ENCODE data around the gene CLCN3. TPM values are rescaled to one million over a fixed set of nuclear protein-coding genes. Genes with fewer than 3 reads are reported as not detected.

The CLCN3 gene
- total and polyA plus RNA-seq, 2 experiments from 2014 or later, result 10.9 to 22.9 TPM

- TF ChIP-seq POLR2AphosphoS5 (IDR thresholded peaks at IDR 0.05; ENCODE audit: low read depth) (no peak), ETS1 (IDR thresholded peaks at IDR 0.05) (no peak), ZNF114 (CRISPR knock-in tag; IDR thresholded peaks at IDR 0.05) (no peak), JUNB (IDR thresholded peaks at IDR 0.05; ENCODE audit: unreplicated experiment) (no peak), EZH2 (IDR thresholded peaks at IDR 0.05; ENCODE audit: low read depth, unreplicated experiment) (no peak), STAT1 (IDR thresholded peaks at IDR 0.05; ENCODE audit: unreplicated experiment) (no peak), EZH2phosphoT487 (IDR thresholded peaks at IDR 0.05; ENCODE audit: unreplicated experiment) (no peak)
These were observed 145.5 kb downstream of the CLCN3 start (continued) for GRCh38 chr4:169765835-169766234.

GRCh38 chr4:169766741-169767140 lies 146.4 kb downstream of the CLCN3 start:
- no peaks in the 10 kb centered on the region for H3K36me3 Mint-ChIP-seq (ENCODE audit: low read depth)
- no peak overlapping the region for H3K4me3 Mint-ChIP-seq
- Histone ChIP-seq H3K4me3 (no peak overlapping the region), H3F3A (replicated peaks; ENCODE audit: low read depth) (no peaks in the 10 kb centered on the region), H3K9me2 (ENCODE audit: insufficient read depth) (no peaks in the 10 kb centered on the region), H3K4me1 (ENCODE audit: insufficient read depth) (no peaks in the 10 kb centered on the region), H3K27ac (ENCODE audit: low read depth) (no peak overlapping the region), H2AFZ (no peak overlapping the region), H3K4me2 (no peak overlapping the region), H3K79me2 (replicated peaks; ENCODE audit: insufficient read depth) (no peaks in the 10 kb centered on the region), H3K36me3 (ENCODE audit: insufficient read depth) (no peaks in the 10 kb centered on the region), H3K27me3 (ENCODE audit: insufficient read depth) (no peaks in the 10 kb centered on the region), H4K20me1 (replicated peaks; ENCODE audit: insufficient read depth) (no peaks in the 10 kb centered on the region)
- no peak for ATAC-seq
- TF ChIP-seq EZH2phosphoT487 (IDR thresholded peaks at IDR 0.05; ENCODE audit: unreplicated experiment) (no peak), CREB1 (CRISPR knock-in tag; IDR thresholded peaks at IDR 0.05; ENCODE audit: low read depth) (no peak), CTCF (conservative IDR thresholded peaks at IDR 0.05; ENCODE audit: low read depth in 2 of 2) (no peak), EZH2 (IDR thresholded peaks at IDR 0.05; ENCODE audit: low read depth, unreplicated experiment) (no peak)
- DNase-seq (ENCODE audit: low spot score), result no peak
- H3K4me1 Mint-ChIP-seq, result no peaks in the 10 kb centered on the region
- no peak overlapping the region for H3K27ac Mint-ChIP-seq
- H3K27me3 Mint-ChIP-seq (ENCODE audit: insufficient read depth, low read depth, poor library complexity), result no peaks in the 10 kb centered on the region
- H3K9me3 Mint-ChIP-seq, result no peaks in the 10 kb centered on the region

DNA sequence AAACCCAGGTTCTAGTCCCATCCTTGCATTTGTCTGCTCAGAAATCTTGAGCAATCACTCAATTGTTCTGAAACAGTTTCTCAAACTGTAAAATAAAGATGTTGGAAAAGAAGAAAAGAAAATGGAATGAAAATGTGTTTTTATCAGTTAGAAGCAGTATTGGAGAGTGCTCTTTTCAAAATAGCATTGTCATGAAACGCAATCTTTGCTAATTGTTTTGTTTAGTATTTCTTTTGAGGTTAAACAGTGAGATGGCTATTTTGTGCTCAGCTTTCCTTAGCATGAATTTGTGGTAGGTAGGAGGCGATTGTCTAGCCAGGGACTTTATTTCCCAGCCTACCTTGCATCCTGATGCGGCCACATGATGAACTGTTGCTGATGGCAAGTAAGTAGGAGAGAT lies 148.0 kb downstream of the CLCN3 start:
- Mint-ChIP-seq H3K9me3 (no peaks in the 10 kb centered on the region), H3K36me3 (ENCODE audit: low read depth) (no peaks in the 10 kb centered on the region), H3K27me3 (ENCODE audit: insufficient read depth, low read depth, poor library complexity) (no peaks in the 10 kb centered on the region), H3K4me1 (no peaks in the 10 kb centered on the region), H3K4me3 (no peak overlapping the region), H3K27ac (no peak overlapping the region)
- no peak for ATAC-seq
- H4K20me1 ChIP-seq (replicated peaks; ENCODE audit: insufficient read depth), result no peaks in the 10 kb centered on the region
- H3K36me3 ChIP-seq (ENCODE audit: insufficient read depth), result no peaks in the 10 kb centered on the region
- H3K4me2 ChIP-seq, result no peak overlapping the region
- H3K79me2 ChIP-seq (replicated peaks; ENCODE audit: insufficient read depth), result no peaks in the 10 kb centered on the region
- no peak overlapping the region for H3K27ac ChIP-seq (ENCODE audit: low read depth)
- no peaks in the 10 kb centered on the region for H3F3A ChIP-seq (replicated peaks; ENCODE audit: low read depth)
- no peaks in the 10 kb centered on the region for H3K4me1 ChIP-seq (ENCODE audit: insufficient read depth)
- no peak for DNase-seq (ENCODE audit: low spot score)
- no peaks in the 10 kb centered on the region for H3K9me2 ChIP-seq (ENCODE audit: insufficient read depth)
- H2AFZ ChIP-seq, result peak overlapping the region; percentile 59; the same call in 1 of the 2 replicates
- no peak overlapping the region for H3K4me3 ChIP-seq
- no peaks in the 10 kb centered on the region for H3K27me3 ChIP-seq (ENCODE audit: insufficient read depth)
- no peak for TF ChIP-seq EZH2 (IDR thresholded peaks at IDR 0.05; ENCODE audit: low read depth, unreplicated experiment)
- TF ChIP-seq ZNF462 (CRISPR knock-in tag; IDR thresholded peaks at IDR 0.05), result no peak
- TF ChIP-seq ETS1 (IDR thresholded peaks at IDR 0.05), result no peak
- TF ChIP-seq POLR2AphosphoS5 (IDR thresholded peaks at IDR 0.05; ENCODE audit: low read depth), result no peak

Measured in GM23338 (cell line).